Mesenchymal stem cell (in vitro differentiated cells and primary cell): ENCODE results near the gene OR5H15.

ENCODE experiments used
- DNase-seq: peaks from one replicate; pipeline ENCODE4 v3.0.0-alpha.2; 2013
- H2AFZ ChIP-seq: one replicate; pipeline ENCODE4 v1.6.1; 2013; ENCODE audit warnings: low read depth, mild to moderate bottlenecking, control low read depth, inconsistent platforms, low read length, moderate library complexity
- H2AK5ac ChIP-seq: 2 replicates; pipeline ENCODE4 v1.6.1; 2013; ENCODE audit warnings: low read length, moderate library complexity, mild to moderate bottlenecking, inconsistent platforms; ENCODE audit not compliant: severe bottlenecking
- H2BK120ac ChIP-seq: one replicate; pipeline ENCODE4 v1.6.1; 2013; ENCODE audit warnings: low read depth, mild to moderate bottlenecking, inconsistent platforms, low read length, moderate library complexity
- H2BK12ac ChIP-seq, 2 experiments: one replicate each; pipeline ENCODE4 v1.6.1; 2013; ENCODE audit warnings: inconsistent platforms in 2 of 2, low read length in 2 of 2, mild to moderate bottlenecking in 2 of 2, moderate library complexity in 2 of 2, control low read depth in 1 of 2
- H2BK15ac ChIP-seq: one replicate; pipeline ENCODE4 v1.6.1; 2013; ENCODE audit warnings: mild to moderate bottlenecking, low read depth, inconsistent platforms; ENCODE audit not compliant: poor library complexity, severe bottlenecking
- H2BK5ac ChIP-seq: 2 replicates; pipeline ENCODE4 v1.6.1; 2013; ENCODE audit warnings: low read depth, mild to moderate bottlenecking, low read length, control low read depth, inconsistent platforms; ENCODE audit not compliant: poor library complexity, severe bottlenecking
- H3K14ac ChIP-seq, 2 experiments: one replicate each; pipeline ENCODE4 v1.6.1; 2013; ENCODE audit warnings: inconsistent platforms in 2 of 2, low read length in 2 of 2, control low read depth in 1 of 2, mild to moderate bottlenecking in 1 of 2, moderate library complexity in 1 of 2
- H3K18ac ChIP-seq, 2 experiments: one replicate each; pipeline ENCODE4 v1.6.1; 2013; ENCODE audit warnings: inconsistent platforms in 2 of 2, low read length in 2 of 2, control low read depth in 1 of 2, low read depth in 1 of 2, mild to moderate bottlenecking in 1 of 2
- H3K23ac ChIP-seq, 2 experiments: one replicate each; pipeline ENCODE4 v1.6.1; 2013; ENCODE audit warnings: inconsistent platforms in 2 of 2, low read length in 2 of 2, mild to moderate bottlenecking in 2 of 2, moderate library complexity in 2 of 2, control low read depth in 1 of 2
- H3K27ac ChIP-seq: 2 replicates; pipeline ENCODE4 v1.5.1; 2013; ENCODE audit warnings: mild to moderate bottlenecking, moderate library complexity, low read length, control low read depth, inconsistent platforms; ENCODE audit not compliant: poor library complexity, severe bottlenecking
- H3K27me3 ChIP-seq, 2 experiments: 2 replicates each; pipeline versions ENCODE4 v1.6.1 to v1.7.0; 2013; ENCODE audit warnings: low read length in 2 of 2, mild to moderate bottlenecking in 2 of 2, moderate library complexity in 2 of 2, control low read depth in 1 of 2, inconsistent platforms in 1 of 2; ENCODE audit not compliant: control insufficient read depth in 1 of 2, insufficient read depth in 1 of 2
- H3K36me3 ChIP-seq, 2 experiments: 2 replicates each; pipeline versions ENCODE4 v1.6.1 to v1.7.0; 2013; ENCODE audit warnings: low read length in 2 of 2, control low read depth in 1 of 2, inconsistent platforms in 1 of 2, low read depth in 1 of 2, mild to moderate bottlenecking in 1 of 2; ENCODE audit not compliant: insufficient read depth in 2 of 2, control insufficient read depth in 1 of 2
- H3K4ac ChIP-seq, 2 experiments: one replicate each; pipeline ENCODE4 v1.6.1; 2013; ENCODE audit warnings: inconsistent platforms in 2 of 2, low read length in 2 of 2, mild to moderate bottlenecking in 2 of 2, moderate library complexity in 2 of 2, control low read depth in 1 of 2, low read depth in 1 of 2
- H3K4me1 ChIP-seq: 2 replicates; pipeline ENCODE4 v1.6.1; 2013; ENCODE audit warnings: low read depth, low read length, control low read depth; ENCODE audit not compliant: control insufficient read depth, insufficient read depth
- H3K4me2 ChIP-seq: 2 replicates; pipeline ENCODE4 v1.6.1; 2013; ENCODE audit warnings: low read length, mild to moderate bottlenecking, inconsistent platforms; ENCODE audit not compliant: poor library complexity, severe bottlenecking
- H3K4me3 ChIP-seq, 2 experiments: 2 replicates each; pipeline versions ENCODE4 v1.5.1 to v1.7.0; 2013; ENCODE audit warnings: low read length in 2 of 2, mild to moderate bottlenecking in 2 of 2, control low read depth in 1 of 2, low read depth in 1 of 2; ENCODE audit not compliant: insufficient read depth in 1 of 2
- H3K79me1 ChIP-seq: replicated peaks from 2 replicates; pipeline ENCODE4 v1.6.1; 2013; ENCODE audit warnings: mild to moderate bottlenecking, control low read depth, low read length, inconsistent platforms; ENCODE audit not compliant: poor library complexity, severe bottlenecking
- H3K9ac ChIP-seq: 2 replicates; pipeline ENCODE4 v1.7.0; 2013; ENCODE audit warnings: mild to moderate bottlenecking, low read length, moderate library complexity
- H3K9me3 ChIP-seq: 2 replicates; pipeline ENCODE4 v1.7.0; 2013; ENCODE audit warnings: mild to moderate bottlenecking, low read length; ENCODE audit not compliant: control insufficient read depth
- H4K8ac ChIP-seq: one replicate; pipeline ENCODE4 v1.6.1; 2013; ENCODE audit warnings: inconsistent platforms, mild to moderate bottlenecking, low read length, moderate library complexity
- H4K91ac ChIP-seq: one replicate; pipeline ENCODE4 v1.6.1; 2013; ENCODE audit warnings: mild to moderate bottlenecking, low read length, inconsistent platforms
- WGBS: methylation state at CpG from one replicate; pipeline ENCODE4 v1.1.7; 2013; ENCODE audit warnings: mixed read lengths; 5-methylcytosine and 5-hydroxymethylcytosine counted together

The OR5H15 gene

DNA sequence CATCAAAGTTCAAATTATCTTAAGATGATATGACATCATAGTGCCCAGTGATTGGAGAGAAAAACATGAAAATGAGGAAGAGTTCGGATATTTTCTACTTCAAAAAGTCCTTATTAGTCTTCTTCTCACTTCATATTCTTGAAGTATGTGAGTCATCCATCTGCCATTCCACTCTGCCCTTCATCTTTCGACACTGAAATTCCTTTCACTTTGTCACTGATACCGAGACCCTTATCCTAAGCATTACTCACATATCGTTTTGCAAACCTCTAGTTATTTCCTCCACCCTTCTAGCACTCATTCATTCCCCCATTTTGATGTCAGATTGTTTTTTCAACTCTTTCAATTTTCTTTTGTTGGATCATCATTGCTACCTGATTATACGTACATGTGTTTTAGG is 15.3 kb upstream of the OR5H15 start:
- Histone ChIP-seq H3K79me1 (no peaks in the 10 kb centered on the region), H4K8ac (no peak overlapping the region), H4K91ac (no peak overlapping the region), H3K4ac (no peak overlapping the region), H3K23ac (no peak overlapping the region), H3K36me3 (no peaks in the 10 kb centered on the region), H3K27ac (no peak overlapping the region), H3K9ac (no peak overlapping the region), H3K27me3 (no peaks in the 10 kb centered on the region), H3K9me3 (no peaks in the 10 kb centered on the region), H2BK12ac (no peak overlapping the region), H3K4me1 (no peaks in the 10 kb centered on the region), H2AK5ac (no peak overlapping the region), H2AFZ (no peak overlapping the region), H3K4me3 (no peak overlapping the region), H2BK15ac (no peak overlapping the region), H3K4me2 (no peak overlapping the region), H3K14ac (no peak overlapping the region), H2BK120ac (no peak overlapping the region), H3K18ac (no peak overlapping the region), H2BK5ac (no peak overlapping the region)
- 42% methylated on average over 4 of the region's 5 CpGs for WGBS
- no peak for DNase-seq

DNA sequence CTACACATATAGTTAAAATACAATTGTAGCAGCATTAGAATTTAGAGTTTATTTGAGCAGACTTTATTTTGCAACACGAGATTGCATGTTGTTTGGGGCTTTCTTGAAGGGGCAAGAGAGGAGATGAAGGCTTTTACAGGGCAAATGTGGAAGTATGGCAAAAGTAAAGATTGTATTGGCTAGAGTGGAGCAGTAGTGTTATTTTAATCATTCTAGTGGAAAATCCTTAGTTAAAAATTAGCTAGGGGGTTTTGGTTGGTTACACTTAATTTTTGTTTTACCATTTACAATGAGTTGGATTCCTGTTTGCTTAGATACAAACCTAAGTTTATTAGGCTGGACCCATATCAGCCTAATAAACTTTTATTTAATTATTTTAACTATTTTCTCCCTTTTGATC is 4.6 kb downstream of the OR5H15 start:
- Histone ChIP-seq H4K8ac (no peak overlapping the region), H3K23ac (no peak overlapping the region), H3K9ac (no peak overlapping the region), H3K9me3 (no peaks in the 10 kb centered on the region), H3K4me3 (no peak overlapping the region), H3K4me2 (no peak overlapping the region), H2AFZ (no peak overlapping the region), H3K4ac (no peak overlapping the region), H3K18ac (no peak overlapping the region), H3K27me3 (no peaks in the 10 kb centered on the region), H2BK15ac (no peak overlapping the region), H3K14ac (no peak overlapping the region), H3K27ac (no peak overlapping the region), H3K4me1 (no peaks in the 10 kb centered on the region), H3K36me3 (no peaks in the 10 kb centered on the region), H2BK5ac (no peak overlapping the region), H2BK12ac (no peak overlapping the region), H2AK5ac (no peak overlapping the region), H3K79me1 (no peaks in the 10 kb centered on the region), H2BK120ac (no peak overlapping the region), H4K91ac (no peak overlapping the region)
- DNase-seq: no peak
- WGBS: 33% methylated on average over 1 of the region's 1 CpG

DNA sequence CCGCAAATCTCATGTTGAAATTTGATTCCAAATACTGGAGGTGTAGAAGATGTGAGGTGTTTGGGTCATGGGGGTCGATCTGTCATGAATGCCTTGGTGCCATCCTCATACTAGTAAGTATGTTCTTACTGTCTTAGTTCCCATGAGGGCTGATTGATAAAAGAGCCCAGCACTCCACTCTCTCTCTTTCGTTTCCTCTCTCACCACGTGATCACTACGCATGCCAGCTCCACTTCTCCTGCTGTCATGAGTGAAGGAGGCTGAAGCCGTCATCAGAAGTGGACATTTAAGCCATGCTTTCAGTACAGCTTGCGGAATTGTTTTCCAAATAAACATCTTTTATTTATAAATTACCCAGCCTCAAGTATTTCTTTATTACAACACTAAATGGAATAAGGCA is 6.1 kb downstream of the OR5H15 start:
- Histone ChIP-seq H3K9me3 (no peaks in the 10 kb centered on the region), H3K4ac (no peak overlapping the region), H2BK12ac (no peak overlapping the region), H2BK5ac (no peak overlapping the region), H3K36me3 (no peaks in the 10 kb centered on the region), H3K9ac (no peak overlapping the region), H3K79me1 (no peaks in the 10 kb centered on the region), H2AK5ac (no peak overlapping the region), H2BK120ac (no peak overlapping the region), H3K4me1 (no peaks in the 10 kb centered on the region), H3K27me3 (no peaks in the 10 kb centered on the region), H4K91ac (no peak overlapping the region), H3K4me3 (no peak overlapping the region), H3K18ac (no peak overlapping the region), H2AFZ (no peak overlapping the region), H3K27ac (no peak overlapping the region), H3K23ac (no peak overlapping the region), H2BK15ac (no peak overlapping the region), H3K14ac (no peak overlapping the region), H3K4me2 (no peak overlapping the region), H4K8ac (no peak overlapping the region)
- no peak for DNase-seq
- 77% methylated on average over 6 of the region's 7 CpGs for WGBS

DNA sequence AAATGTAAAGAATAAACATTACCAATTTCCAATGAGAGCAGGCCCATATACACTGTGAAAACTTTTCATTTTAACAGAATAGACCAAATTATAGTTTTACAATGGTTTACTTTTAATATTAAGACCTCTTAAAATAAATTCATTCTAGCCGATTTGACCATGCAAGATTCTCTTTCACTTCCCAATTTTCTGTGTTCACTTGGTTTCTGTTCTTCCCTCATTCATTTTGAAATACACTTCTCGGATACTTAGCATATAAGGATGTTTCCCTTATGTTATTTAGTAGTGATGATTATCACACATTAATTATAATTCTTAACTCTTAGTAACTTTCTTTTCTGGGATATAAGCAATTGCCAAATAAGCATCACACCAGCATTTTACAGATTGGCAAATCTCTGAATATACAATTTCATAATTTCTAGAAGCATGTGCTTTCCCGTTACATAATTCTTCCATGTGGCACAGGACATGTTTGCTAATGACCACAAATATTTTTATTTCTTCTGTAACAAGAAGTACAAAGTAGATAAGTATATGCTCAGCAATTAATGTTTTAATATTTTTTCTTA is 13.9 kb downstream of the OR5H15 start:
- H3K9me3 ChIP-seq: no peaks in the 10 kb centered on the region

More for the DNA sequence above, 13.9 kb downstream of the OR5H15 start:
- H3K9ac ChIP-seq: no peak overlapping the region
- H2BK5ac ChIP-seq: no peak overlapping the region
- no peak overlapping the region for H3K4ac ChIP-seq
- no peaks in the 10 kb centered on the region for H3K36me3 ChIP-seq
- no peak overlapping the region for H2AK5ac ChIP-seq
- H4K91ac ChIP-seq: no peak overlapping the region
- no peak overlapping the region for H4K8ac ChIP-seq
- no peaks in the 10 kb centered on the region for H3K79me1 ChIP-seq
- 57% methylated on average over 1 of the region's 3 CpGs for WGBS
- no peak for DNase-seq
- H2AFZ ChIP-seq: no peak overlapping the region
- no peak overlapping the region for H3K4me3 ChIP-seq
- no peak overlapping the region for H3K23ac ChIP-seq
- H3K4me2 ChIP-seq: no peak overlapping the region
- H3K27me3 ChIP-seq: no peaks in the 10 kb centered on the region
- H2BK12ac ChIP-seq: no peak overlapping the region
- no peak overlapping the region for H3K18ac ChIP-seq
- H3K14ac ChIP-seq: no peak overlapping the region
- no peak overlapping the region for H2BK15ac ChIP-seq
- H2BK120ac ChIP-seq: no peak overlapping the region
- no peak overlapping the region for H3K27ac ChIP-seq
- no peaks in the 10 kb centered on the region for H3K4me1 ChIP-seq
